NCI-H82 (cell line): ENCODE data around the gene METTL27.
"Not testable (repeated sequence)": the region's sequence is repeated elsewhere in the genome, so short reads cannot be mapped to it uniquely, and the experiment has no call there.

Experiments used
- DNase-seq: peaks from one replicate; lab custom pipeline; 2025; lab: John Stamatoyannopoulos, UW

METTL27 gene

GRCh38 chr7:73842067-73842976 is at the start of gene METTL27:
Gene METTL27 (minus strand): TSS chr7:73842516. CDS start chr7:73842140, 376 bp downstream.
- peak; percentile 97 for DNase-seq

GRCh38 chr7:73891178-73891885 is 49.0 kb upstream of the METTL27 start:
- no peak for DNase-seq

GRCh38 chr7:73890555-73891147 is 48.3 kb upstream of the METTL27 start:
- DNase-seq: no peak

GRCh38 chr7:73888959-73889358 is 46.6 kb upstream of the METTL27 start:
- no peak for DNase-seq

- DNase-seq: no peak
These were observed 45.4 kb upstream of the METTL27 start for GRCh38 chr7:73887762-73888161.

GRCh38 chr7:73885975-73886798 is 43.9 kb upstream of the METTL27 start:
- DNase-seq: no peak

- no peak for DNase-seq
These were observed 43.2 kb upstream of the METTL27 start for GRCh38 chr7:73885433-73885974.

- not testable (repeated sequence) for DNase-seq
These were observed 42.6 kb upstream of the METTL27 start for GRCh38 chr7:73884867-73885422.

GRCh38 chr7:73882047-73882402 is 39.7 kb upstream of the METTL27 start:
- no peak for DNase-seq

- no peak for DNase-seq
These were observed 39.2 kb upstream of the METTL27 start for GRCh38 chr7:73881352-73882046.

- no peak for DNase-seq
These were observed 38.5 kb upstream of the METTL27 start for GRCh38 chr7:73880755-73881328.

- no peak for DNase-seq
These were observed 37.8 kb upstream of the METTL27 start for GRCh38 chr7:73879977-73880681.

- DNase-seq: no peak
These were observed 34.7 kb upstream of the METTL27 start for GRCh38 chr7:73876973-73877372.

GRCh38 chr7:73876361-73876760 is 34.0 kb upstream of the METTL27 start:
- DNase-seq: no peak

GRCh38 chr7:73872056-73872908 is 30.0 kb upstream of the METTL27 start:
- no peak for DNase-seq

GRCh38 chr7:73871163-73872011 is 29.1 kb upstream of the METTL27 start:
- no peak for DNase-seq

GRCh38 chr7:73870041-73870492 is 27.8 kb upstream of the METTL27 start:
- DNase-seq: peak; percentile 31
